Activated naive CD4-positive, alpha-beta T cell treated with anti-CD3 and anti-CD28 coated beads, Interleukin-2, amount 10 ng/mL, durations not matched to agents 7 days and 5 days (primary cell): ENCODE results near the gene ACHE.

Experiments
- CTCF ChIA-PET: fragments of 350-600 bp; sonication (Branson Sonifier 250); formaldehyde crosslinking; loops from one replicate; lab custom pipeline; 2021; ENCODE audit warnings: antibody characterized with exemption; lab: Charles Lee
- DNase-seq: peaks from one replicate; pipeline ENCODE4 v3.0.0-alpha.2; 2020
- H3K27ac Mint-ChIP-seq: one replicate; pipeline ENCODE4 v1.8.0; 2021; ENCODE audit warnings: mild to moderate bottlenecking, moderate library complexity, mixed read lengths
- H3K27me3 Mint-ChIP-seq: one replicate; pipeline ENCODE4 v1.8.0; 2021; ENCODE audit warnings: mild to moderate bottlenecking, mixed read lengths
- H3K36me3 Mint-ChIP-seq: one replicate; pipeline ENCODE4 v1.8.0; 2021; ENCODE audit warnings: mixed read lengths
- H3K4me1 Mint-ChIP-seq: one replicate; pipeline ENCODE4 v1.8.0; 2021; ENCODE audit warnings: mixed read lengths
- H3K4me3 Mint-ChIP-seq: one replicate; pipeline ENCODE4 v1.8.0; 2021; ENCODE audit warnings: mild to moderate bottlenecking, moderate library complexity, mixed read lengths
- H3K9me3 Mint-ChIP-seq: one replicate; pipeline ENCODE4 v1.8.0; 2021; ENCODE audit warnings: mixed read lengths

ACHE gene

DNA sequence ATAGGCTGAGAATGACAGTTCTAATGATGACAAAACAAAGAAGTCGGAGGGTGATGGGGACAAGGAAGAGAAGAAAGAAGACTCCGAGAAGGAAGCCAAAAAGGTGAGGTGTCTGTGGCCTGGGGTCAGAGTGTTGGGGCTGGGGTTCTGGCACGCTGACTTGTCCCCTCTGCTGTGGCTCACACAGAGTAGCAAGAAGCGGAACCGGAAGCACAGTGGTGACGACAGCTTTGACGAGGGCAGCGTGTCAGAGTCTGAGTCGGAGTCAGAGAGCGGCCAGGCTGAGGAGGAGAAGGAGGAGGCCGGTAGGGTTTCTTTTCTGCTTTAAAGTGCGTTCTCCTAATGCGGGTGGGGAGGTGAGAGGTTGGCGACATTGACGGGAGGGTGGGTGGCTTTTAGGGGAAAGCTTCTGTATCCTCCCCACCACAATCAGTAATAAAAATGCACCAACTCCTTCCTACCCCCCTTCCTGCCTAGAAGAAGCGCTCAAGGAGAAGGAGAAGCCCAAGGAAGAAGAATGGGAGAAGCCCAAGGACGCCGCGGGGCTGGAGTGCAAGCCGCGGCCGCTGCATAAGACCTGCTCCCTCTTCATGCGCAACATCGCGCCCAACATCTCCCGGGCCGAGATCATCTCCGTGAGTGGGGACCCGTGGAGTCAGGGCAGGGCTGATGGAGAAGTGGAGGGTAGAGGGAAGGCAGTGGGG, 10.8 kb downstream of the ACHE start:
- DNase-seq = no peak
- CTCF ChIA-PET = no interaction called here
- peaks cover 53% of the 10 kb centered on the region for H3K4me1 Mint-ChIP-seq
- H3K9me3 Mint-ChIP-seq = no peaks in the 10 kb centered on the region
- no peak overlapping the region for H3K4me3 Mint-ChIP-seq
- peaks cover 3% of the 10 kb centered on the region for H3K27me3 Mint-ChIP-seq
- H3K27ac Mint-ChIP-seq = peak overlapping the region; percentile 70
- H3K36me3 Mint-ChIP-seq = peaks cover 80% of the 10 kb centered on the region

DNA sequence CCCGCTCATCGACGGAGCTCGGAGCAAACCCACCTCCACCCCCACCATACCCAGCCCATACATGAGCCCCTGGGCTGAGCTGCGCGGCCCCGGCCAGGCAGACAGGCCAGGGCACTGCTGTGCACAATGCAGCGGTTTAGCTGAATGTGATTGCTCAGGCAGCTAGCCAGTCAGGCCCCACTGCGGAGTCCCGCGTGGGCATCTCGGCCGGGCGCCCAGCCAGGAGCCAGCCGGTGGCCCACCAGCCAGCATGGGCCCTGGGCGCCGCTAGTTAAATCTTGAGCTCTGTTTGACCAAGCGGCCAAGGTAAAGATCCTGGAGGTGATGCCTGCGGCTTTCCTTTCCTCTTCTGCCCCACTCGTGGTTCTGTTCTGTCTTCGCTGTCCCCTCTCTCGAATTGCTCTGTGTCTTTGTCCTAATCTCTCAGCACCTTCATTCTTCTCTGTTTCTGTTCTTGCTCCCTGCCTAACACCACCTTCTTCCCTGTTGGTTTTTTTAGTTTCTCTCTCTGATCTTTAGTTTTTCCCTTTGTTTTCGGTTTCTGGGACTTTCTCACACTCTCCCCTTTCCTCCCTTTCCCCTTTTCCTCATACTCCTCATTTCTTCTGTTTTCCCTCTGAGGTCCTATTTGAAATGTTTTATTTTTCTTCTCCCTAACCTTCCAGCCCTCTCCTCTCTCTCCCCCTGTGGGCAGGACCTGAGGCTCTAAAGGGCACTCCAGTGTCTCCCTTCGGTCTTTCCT, 12.7 kb downstream of the ACHE start:
- peaks cover 62% of the 10 kb centered on the region for H3K4me1 Mint-ChIP-seq
- H3K4me3 Mint-ChIP-seq = no peak overlapping the region
- peak overlapping the region; percentile 72 for H3K27ac Mint-ChIP-seq
- H3K27me3 Mint-ChIP-seq = no peaks in the 10 kb centered on the region
- peaks cover 88% of the 10 kb centered on the region for H3K36me3 Mint-ChIP-seq
- CTCF ChIA-PET = interaction anchor here (0.6 kb wide), 1 partner anchor 235 kb away, joined by 3 read pairs; no protein-coding TSS in a partner anchor
- DNase-seq = no peak
- H3K9me3 Mint-ChIP-seq = no peaks in the 10 kb centered on the region

- H3K27ac Mint-ChIP-seq = no peak overlapping the region
- H3K4me3 Mint-ChIP-seq = no peak overlapping the region
- H3K4me1 Mint-ChIP-seq = peaks cover 59% of the 10 kb centered on the region
- peaks cover 85% of the 10 kb centered on the region for H3K36me3 Mint-ChIP-seq
- no peaks in the 10 kb centered on the region for H3K27me3 Mint-ChIP-seq
- CTCF ChIA-PET = no interaction called here
- no peak for DNase-seq
- H3K9me3 Mint-ChIP-seq = no peaks in the 10 kb centered on the region
Observed at GRCh38 chr7:100882201-100882600, 13.5 kb downstream of the ACHE start.

- Mint-ChIP-seq H3K9me3 (no peaks in the 10 kb centered on the region), H3K36me3 (peaks cover 81% of the 10 kb centered on the region), H3K27ac (peak overlapping the region; percentile 77), H3K4me3 (no peak overlapping the region), H3K4me1 (peaks cover 58% of the 10 kb centered on the region), H3K27me3 (no peaks in the 10 kb centered on the region)
- CTCF ChIA-PET = interaction anchor here (0.5 kb wide), 1 partner anchor 255 kb away, joined by 4 read pairs; no protein-coding TSS in a partner anchor
- no peak for DNase-seq
Observed at GRCh38 chr7:100881136-100881535, 14.6 kb downstream of the ACHE start.

DNA sequence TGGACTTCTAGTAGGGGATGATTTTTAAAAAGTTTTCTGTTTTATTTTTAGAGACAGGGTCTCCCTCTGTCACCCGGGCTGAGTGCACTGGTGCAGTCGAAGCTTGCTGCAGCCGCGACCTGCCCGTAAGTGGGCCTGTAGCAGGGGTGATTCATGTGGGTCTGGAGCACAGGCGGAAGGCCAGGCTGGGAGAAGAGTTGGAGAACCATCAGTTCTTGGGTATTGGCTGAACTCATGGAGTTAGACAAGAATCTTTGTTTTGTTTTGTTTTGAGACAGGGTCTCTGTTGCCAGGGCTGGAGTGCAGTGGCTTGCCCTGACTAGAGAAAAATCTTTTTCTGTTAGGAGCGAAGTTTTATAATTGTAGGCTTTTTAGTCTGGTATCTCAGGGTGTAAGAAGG, 15.0 kb downstream of the ACHE start:
- H3K27me3 Mint-ChIP-seq = no peaks in the 10 kb centered on the region

GRCh38 chr7:100879685-100880261, 15.9 kb downstream of the ACHE start:
- peaks cover 76% of the 10 kb centered on the region for H3K36me3 Mint-ChIP-seq

More for the DNA sequence above, 15.0 kb downstream of the ACHE start:
- Mint-ChIP-seq H3K4me3 (no peak overlapping the region), H3K9me3 (no peaks in the 10 kb centered on the region), H3K4me1 (peaks cover 57% of the 10 kb centered on the region), H3K27ac (no peak overlapping the region), H3K36me3 (peaks cover 78% of the 10 kb centered on the region)
- no peak for DNase-seq
- CTCF ChIA-PET = no interaction called here

GRCh38 chr7:100878685-100879084, 17.0 kb downstream of the ACHE start:
- DNase-seq = no peak
- H3K4me1 Mint-ChIP-seq = peaks cover 66% of the 10 kb centered on the region
- CTCF ChIA-PET = no interaction called here
- H3K36me3 Mint-ChIP-seq = peaks cover 75% of the 10 kb centered on the region
- no peak overlapping the region for H3K4me3 Mint-ChIP-seq
- peaks cover 6% of the 10 kb centered on the region for H3K27me3 Mint-ChIP-seq
- peak overlapping the region; percentile 20 for H3K27ac Mint-ChIP-seq
- no peaks in the 10 kb centered on the region for H3K9me3 Mint-ChIP-seq

More at GRCh38 chr7:100879685-100880261, 15.9 kb downstream of the ACHE start:
- H3K4me3 Mint-ChIP-seq = no peak overlapping the region
- DNase-seq = no peak
- no peaks in the 10 kb centered on the region for H3K9me3 Mint-ChIP-seq
- H3K27ac Mint-ChIP-seq = peak overlapping the region; percentile 8
- H3K27me3 Mint-ChIP-seq = peaks cover 3% of the 10 kb centered on the region
- H3K4me1 Mint-ChIP-seq = peaks cover 59% of the 10 kb centered on the region
- CTCF ChIA-PET = interaction anchor here (0.6 kb wide), 1 partner anchor 179 kb away, joined by 3 read pairs; no protein-coding TSS in a partner anchor

GRCh38 chr7:100878013-100878412, 17.7 kb downstream of the ACHE start:
- Mint-ChIP-seq H3K4me3 (no peak overlapping the region), H3K36me3 (peaks cover 74% of the 10 kb centered on the region), H3K27ac (no peak overlapping the region), H3K27me3 (peaks cover 6% of the 10 kb centered on the region), H3K4me1 (peaks cover 66% of the 10 kb centered on the region), H3K9me3 (no peaks in the 10 kb centered on the region)
- CTCF ChIA-PET = interaction anchor here (0.9 to 2.2 kb wide), 2 partner anchors 25 to 199 kb away, joined by 3 to 7 read pairs; partner anchors contain the start of gene SLC12A9
- DNase-seq = no peak

- CTCF ChIA-PET = interaction anchor here (1.3 to 1.9 kb wide), 3 partner anchors 14 to 170 kb away, joined by 4 to 7 read pairs (median 5); partner anchors contain the start of genes POP7, SLC12A9 and UFSP1
- H3K9me3 Mint-ChIP-seq = no peaks in the 10 kb centered on the region
- peak overlapping the region; percentile 97 for H3K4me3 Mint-ChIP-seq
- peak; percentile 60 for DNase-seq
- peaks cover 6% of the 10 kb centered on the region for H3K27me3 Mint-ChIP-seq
- peak overlapping the region; percentile 98 for H3K27ac Mint-ChIP-seq
- peaks cover 58% of the 10 kb centered on the region for H3K4me1 Mint-ChIP-seq
- peaks cover 63% of the 10 kb centered on the region for H3K36me3 Mint-ChIP-seq
Observed at GRCh38 chr7:100875356-100875751, 20.3 kb downstream of the ACHE start.

DNA sequence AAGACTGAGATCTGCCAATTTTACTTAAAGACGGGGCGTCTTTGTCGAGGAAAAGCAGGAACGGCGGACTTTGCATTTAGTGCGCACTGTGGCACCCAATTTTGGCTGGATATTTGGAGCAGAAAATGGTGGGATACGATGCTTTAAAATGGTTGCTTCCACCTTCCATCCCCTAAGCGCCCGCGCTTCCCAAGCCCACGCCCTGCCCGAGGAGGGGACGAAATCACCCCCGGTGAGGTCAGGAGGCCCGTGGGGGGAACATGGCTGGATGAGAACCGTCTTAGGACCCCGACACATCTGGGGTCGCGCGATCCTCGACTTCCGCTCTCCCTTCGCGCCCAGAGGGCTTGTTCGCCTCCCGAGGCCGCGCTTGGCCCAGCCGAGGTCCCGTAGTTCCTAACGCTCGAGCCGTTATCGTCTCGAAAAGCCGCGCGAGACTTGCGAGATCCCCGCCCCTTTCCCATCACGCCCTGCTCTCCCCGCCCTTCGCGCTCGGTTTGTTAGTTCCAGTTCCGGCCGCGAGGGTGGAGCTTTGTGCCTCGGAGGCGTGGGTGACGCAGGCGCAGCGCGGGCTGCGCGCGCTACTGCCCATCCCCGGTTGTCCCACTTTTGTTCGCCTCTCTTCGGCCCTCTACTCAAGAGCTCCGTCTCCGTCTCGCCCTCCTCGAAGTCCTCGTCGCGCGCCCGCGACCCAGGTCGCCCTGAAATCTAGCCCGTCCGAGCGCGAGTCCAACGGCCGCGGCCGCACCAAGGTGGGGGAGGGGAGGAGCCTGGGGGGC, 20.9 kb downstream of the ACHE start, which contains the start of gene SRRT:
Gene SRRT (plus strand): TSS at position 527 of the 779 bp plus-strand sequence. CDS start 488 bp downstream, outside the sequence.
- H3K36me3 Mint-ChIP-seq = peaks cover 60% of the 10 kb centered on the region
- no peaks in the 10 kb centered on the region for H3K9me3 Mint-ChIP-seq
- peaks cover 6% of the 10 kb centered on the region for H3K27me3 Mint-ChIP-seq
- peaks cover 55% of the 10 kb centered on the region for H3K4me1 Mint-ChIP-seq
- H3K4me3 Mint-ChIP-seq = peak within 1 kb of the TSS; percentile 97
- CTCF ChIA-PET = interaction anchor here (1.3 to 1.9 kb wide), 3 partner anchors 15 to 169 kb away, joined by 4 to 7 read pairs (median 5); partner anchors contain the start of genes POP7, SLC12A9 and UFSP1
- H3K27ac Mint-ChIP-seq = peak within 1 kb of the TSS; percentile 98
- DNase-seq = peak; percentile 99

GRCh38 chr7:100874300-100874576, 21.4 kb downstream of the ACHE start:
- H3K36me3 Mint-ChIP-seq = peaks cover 55% of the 10 kb centered on the region
- H3K4me3 Mint-ChIP-seq = peak overlapping the region; percentile 97
- DNase-seq = no peak
- peak overlapping the region; percentile 98 for H3K27ac Mint-ChIP-seq
- H3K4me1 Mint-ChIP-seq = peaks cover 49% of the 10 kb centered on the region
- CTCF ChIA-PET = interaction anchor here (1.3 kb wide), 1 partner anchor 22 kb away, joined by 4 read pairs; the partner anchor contains the start of gene SLC12A9
- H3K9me3 Mint-ChIP-seq = no peaks in the 10 kb centered on the region
- H3K27me3 Mint-ChIP-seq = peaks cover 6% of the 10 kb centered on the region

GRCh38 chr7:100873599-100874299, 21.9 kb downstream of the ACHE start:
- H3K4me1 Mint-ChIP-seq = peaks cover 46% of the 10 kb centered on the region
- CTCF ChIA-PET = no interaction called here
- H3K36me3 Mint-ChIP-seq = peaks cover 52% of the 10 kb centered on the region
- H3K27ac Mint-ChIP-seq = peak overlapping the region; percentile 98
- peaks cover 6% of the 10 kb centered on the region for H3K27me3 Mint-ChIP-seq
- H3K9me3 Mint-ChIP-seq = no peaks in the 10 kb centered on the region
- peak overlapping the region; percentile 97 for H3K4me3 Mint-ChIP-seq
- no peak for DNase-seq
